Uterus (tissue), 2 donors: Measurements from ENCODE around the gene FOXM1.

Experiments used
- CTCF ChIP-seq, 4 experiments: fragments of 200-600 bp in 2 of 4; fragments of 450-650 bp in 2 of 4; sonication (generic) in 2 of 4; IDR thresholded peaks; one replicate each; pipeline ENCODE4 v1.5.1; 2016 to 2019; ENCODE audit warnings: antibody characterized with exemption in 4 of 4, mild to moderate bottlenecking in 2 of 4, moderate library complexity in 1 of 4
- POLR2A ChIP-seq, 2 donors: fragments of 450-650 bp; IDR thresholded peaks; one replicate each; pipeline ENCODE4 v1.6.1; 2016; ENCODE audit warnings: antibody characterized with exemption in 2 of 2, mild to moderate bottlenecking in 1 of 2, moderate library complexity in 1 of 2

- TF ChIP-seq CTCF (IDR thresholded peaks at IDR 0.05): no peak
- no peak for TF ChIP-seq POLR2A (IDR thresholded peaks at IDR 0.05)
Measured at GRCh38 chr12:2904260-2904659, 27.3 kb upstream of the FOXM1 start.
